Prostate gland (tissue), 2 donors: Measurements from ENCODE around the gene PSG3. TPM values are rescaled to one million over a fixed set of nuclear protein-coding genes. Genes with fewer than 3 reads are reported as not detected.
"Not testable (repeated sequence)": the region's sequence is repeated elsewhere in the genome, so short reads cannot be mapped to it uniquely, and the experiment has no call there.

Experiments
- DNase-seq: peaks from one replicate; pipeline ENCODE4 v3.0.0-alpha.2; 2019; ENCODE audit warnings: low spot score
- H3K27ac ChIP-seq, 2 donors: fragments of 200-600 bp; sonication (generic); 2 replicates each; pipeline ENCODE4 v1.5.1; 2017 to 2019
- H3K27me3 ChIP-seq: fragments of 200-600 bp; sonication (generic); replicated peaks from 2 replicates; pipeline ENCODE4 v1.5.1; 2019; ENCODE audit not compliant: insufficient read depth
- H3K36me3 ChIP-seq, 2 donors: fragments of 200-600 bp; sonication (generic); 1 replicate in 1 of 2; 2 replicates in 1 of 2; pipeline versions ENCODE4 v1.5.1 to v1.8.1; 2017 to 2019
- H3K4me1 ChIP-seq: fragments of 200-600 bp; sonication (generic); replicated peaks from 2 replicates; pipeline ENCODE4 v1.5.1; 2019
- H3K4me3 ChIP-seq, 2 donors: fragments of 200-600 bp; sonication (generic); 2 replicates each; pipeline ENCODE4 v1.5.1; 2017 to 2019
- H3K9me3 ChIP-seq: fragments of 200-600 bp; sonication (generic); 2 replicates; pipeline ENCODE4 v1.5.1; 2017
- POLR2A ChIP-seq: fragments of 450-650 bp; IDR thresholded peaks from one replicate; pipeline ENCODE4 v1.6.1; 2016; ENCODE audit warnings: antibody characterized with exemption, mild to moderate bottlenecking
- POLR2AphosphoS5 ChIP-seq: sonication (generic); formaldehyde crosslinking; IDR thresholded peaks from one replicate; pipeline ENCODE4 v1.6.1; 2017; ENCODE audit warnings: antibody characterized with exemption
- WGBS: methylation state at CpG from one replicate; pipeline ENCODE4 v1.1.5; 2018; 5-methylcytosine and 5-hydroxymethylcytosine counted together
- intact Hi-C: fragments of 100-400 bp; cut with DNase I; formaldehyde crosslinking; loops from one replicate; pipeline ENCODE4 v1.14.2; 2022
- total RNA-seq, 2 donors: library from RNA; depleted of rRNA; stranded (reverse); fragments of >200 nt; gene quantifications; one replicate each; pipeline ENCODE4 v1.1.0, GENCODE V29; 2016
- TF ChIP-seq, protein P1 (sequence below), 4 experiments: fragments of 200-600 bp in 2 of 4; fragments of 450-650 bp in 2 of 4; sonication (generic) in 2 of 4; IDR thresholded peaks; 1 replicate in 3 of 4; 2 replicates in 1 of 4; pipeline ENCODE4 v1.5.1; 2016 to 2019; ENCODE audit warnings: antibody characterized with exemption in 4 of 4, mild to moderate bottlenecking in 2 of 4, moderate library complexity in 2 of 4

The PSG3 gene
- total RNA-seq, 2 donors from 2014 or later: not detected

DNA sequence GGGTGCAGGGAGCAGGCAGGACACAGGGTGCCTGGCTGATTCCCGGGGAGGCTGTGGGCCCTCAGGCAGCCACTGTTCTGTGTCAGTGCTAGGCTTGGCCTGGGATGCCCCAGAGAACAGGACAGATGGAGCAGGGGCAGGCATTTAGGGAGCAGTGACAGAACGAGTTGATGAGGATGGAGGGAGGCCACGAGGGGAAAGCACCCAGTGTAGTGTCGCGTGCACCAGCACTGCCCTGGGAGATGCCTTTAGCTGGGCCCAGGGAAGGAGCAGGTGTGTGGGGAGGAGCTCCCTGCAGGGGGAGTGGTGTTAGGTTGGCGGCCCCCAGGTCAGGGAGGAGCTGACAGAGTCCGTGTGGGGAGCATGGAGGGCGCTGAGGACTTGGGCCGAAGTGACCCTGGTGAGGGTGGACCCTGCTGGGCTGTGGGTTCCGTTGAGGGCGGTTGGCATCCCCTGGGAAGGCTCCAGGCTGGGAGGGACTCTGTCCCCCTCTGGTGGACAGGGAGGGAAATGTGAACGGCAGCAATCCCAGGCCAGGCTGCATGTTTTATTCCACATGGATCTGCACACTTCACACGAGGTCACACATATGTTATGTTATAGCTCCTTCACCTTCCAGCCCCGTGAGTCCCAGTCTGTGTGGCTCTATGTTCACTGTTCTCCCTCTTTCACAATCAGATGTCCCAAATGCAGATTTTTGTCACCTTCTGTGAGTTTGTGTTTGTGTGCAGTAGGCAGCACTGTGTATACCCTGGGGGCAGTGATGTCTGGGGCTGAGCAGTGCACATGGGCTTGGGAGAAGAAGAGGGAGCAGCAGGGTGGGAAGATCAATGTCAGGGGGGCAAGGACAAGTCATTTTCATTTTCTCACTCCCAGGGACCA is 1.7 kb upstream of the PSG3 start:
- H3K9me3 ChIP-seq, DNase-seq, H3K4me3 ChIP-seq, intact Hi-C loops, H3K36me3 ChIP-seq, H3K27me3 ChIP-seq, H3K27ac ChIP-seq, H3K4me1 ChIP-seq: not testable (repeated sequence)
- 25% methylated on average over 14 of the region's 14 CpGs for WGBS
- TF ChIP-seq, protein P1, sequence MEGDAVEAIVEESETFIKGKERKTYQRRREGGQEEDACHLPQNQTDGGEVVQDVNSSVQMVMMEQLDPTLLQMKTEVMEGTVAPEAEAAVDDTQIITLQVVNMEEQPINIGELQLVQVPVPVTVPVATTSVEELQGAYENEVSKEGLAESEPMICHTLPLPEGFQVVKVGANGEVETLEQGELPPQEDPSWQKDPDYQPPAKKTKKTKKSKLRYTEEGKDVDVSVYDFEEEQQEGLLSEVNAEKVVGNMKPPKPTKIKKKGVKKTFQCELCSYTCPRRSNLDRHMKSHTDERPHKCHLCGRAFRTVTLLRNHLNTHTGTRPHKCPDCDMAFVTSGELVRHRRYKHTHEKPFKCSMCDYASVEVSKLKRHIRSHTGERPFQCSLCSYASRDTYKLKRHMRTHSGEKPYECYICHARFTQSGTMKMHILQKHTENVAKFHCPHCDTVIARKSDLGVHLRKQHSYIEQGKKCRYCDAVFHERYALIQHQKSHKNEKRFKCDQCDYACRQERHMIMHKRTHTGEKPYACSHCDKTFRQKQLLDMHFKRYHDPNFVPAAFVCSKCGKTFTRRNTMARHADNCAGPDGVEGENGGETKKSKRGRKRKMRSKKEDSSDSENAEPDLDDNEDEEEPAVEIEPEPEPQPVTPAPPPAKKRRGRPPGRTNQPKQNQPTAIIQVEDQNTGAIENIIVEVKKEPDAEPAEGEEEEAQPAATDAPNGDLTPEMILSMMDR (IDR thresholded peaks at IDR 0.05): peak in 2 of 4 experiments; percentile 26 to 54

GRCh38 chr19:42737581-42738011 is 2.7 kb downstream of the PSG3 start:
- H3K27me3 ChIP-seq, H3K4me3 ChIP-seq, H3K4me1 ChIP-seq, H3K36me3 ChIP-seq, H3K27ac ChIP-seq, H3K9me3 ChIP-seq, DNase-seq, intact Hi-C loops: not testable (repeated sequence)
- 71% methylated on average over 2 of the region's 2 CpGs for WGBS

- H3K27ac ChIP-seq, intact Hi-C loops, H3K9me3 ChIP-seq, H3K4me3 ChIP-seq, H3K27me3 ChIP-seq, H3K36me3 ChIP-seq, H3K4me1 ChIP-seq, DNase-seq: not testable (repeated sequence)
- 45% methylated on average over 5 of the region's 5 CpGs for WGBS
Measured at GRCh38 chr19:42728341-42728740, 11.9 kb downstream of the PSG3 start.

DNA sequence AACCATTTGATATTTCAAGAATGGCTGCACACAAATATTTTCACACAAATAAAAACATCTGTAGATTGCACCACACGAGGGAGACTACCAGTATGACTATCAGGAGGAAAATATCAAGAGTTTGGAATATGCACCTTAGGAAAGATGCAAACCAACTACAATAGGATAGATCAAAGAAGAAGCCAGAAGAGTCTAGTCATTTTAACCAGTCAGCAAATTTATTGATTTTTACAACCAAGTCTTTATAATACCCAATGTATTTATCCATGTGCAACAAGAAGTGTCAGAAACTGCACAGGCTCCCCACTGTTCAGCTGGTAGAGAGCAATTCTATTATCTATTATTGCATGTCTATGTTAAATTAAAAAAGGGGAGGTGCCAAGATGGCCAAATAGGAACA is 26.3 kb downstream of the PSG3 start:
- H3K4me1 ChIP-seq, DNase-seq, H3K9me3 ChIP-seq, H3K27ac ChIP-seq, intact Hi-C loops, H3K4me3 ChIP-seq, H3K36me3 ChIP-seq, H3K27me3 ChIP-seq: not testable (repeated sequence)
- WGBS: 79% methylated on average over 1 of the region's 1 CpG

- H3K4me3 ChIP-seq, H3K4me1 ChIP-seq, H3K27ac ChIP-seq, DNase-seq, H3K27me3 ChIP-seq, H3K9me3 ChIP-seq, H3K36me3 ChIP-seq, intact Hi-C loops: not testable (repeated sequence)
- WGBS: 64% methylated on average over 6 of the region's 6 CpGs
Measured at GRCh38 chr19:42712753-42713152, 27.5 kb downstream of the PSG3 start.

GRCh38 chr19:42710986-42711385 is 29.3 kb downstream of the PSG3 start:
- 60% methylated on average over 1 of the region's 1 CpG for WGBS
- H3K4me1 ChIP-seq, DNase-seq, H3K4me3 ChIP-seq, H3K27me3 ChIP-seq, H3K9me3 ChIP-seq, H3K27ac ChIP-seq, H3K36me3 ChIP-seq, intact Hi-C loops: not testable (repeated sequence)

DNA sequence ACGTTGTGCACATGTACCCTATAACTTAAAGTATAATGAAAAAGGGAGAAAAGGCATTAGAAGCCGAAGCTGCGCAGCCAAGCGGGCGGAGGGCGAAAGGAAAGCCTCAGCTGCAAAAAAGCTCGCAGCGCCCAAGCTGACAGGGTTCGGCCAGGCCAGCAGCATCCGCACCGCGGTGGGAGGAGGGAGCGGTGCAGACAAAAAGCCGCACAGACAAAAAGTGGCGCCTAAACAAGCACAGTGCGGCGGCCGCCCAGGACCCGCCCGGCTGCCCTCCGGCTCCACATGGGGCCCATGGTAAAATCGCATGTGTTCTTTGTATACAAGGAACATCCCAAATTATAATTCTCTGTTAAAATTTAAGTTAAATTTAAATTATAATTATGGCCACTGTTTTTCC is 42.4 kb downstream of the PSG3 start:
- no peaks in the 10 kb centered on the region for H3K4me1 ChIP-seq
- H3K27me3 ChIP-seq: no peaks in the 10 kb centered on the region
- no peak overlapping the region for H3K27ac ChIP-seq
- no peaks in the 10 kb centered on the region for H3K36me3 ChIP-seq
- H3K9me3 ChIP-seq: no peaks in the 10 kb centered on the region
- H3K4me3 ChIP-seq: no peak overlapping the region
- TF ChIP-seq POLR2AphosphoS5 (no peak), POLR2A (no peak)
- TF ChIP-seq, protein P1 (IDR thresholded peaks at IDR 0.05): no peak
- whole genome bisulfite sequencing: 22% methylated on average over 22 of the region's 22 CpGs
- no peak for DNase-seq
- intact Hi-C loops: no loop called here
